Neural progenitor cell (in vitro differentiated cells): ENCODE results near the gene LASP1. TPM values are rescaled to one million over a fixed set of nuclear protein-coding genes. Genes with fewer than 3 reads are reported as not detected.

ENCODE experiments used
- DNase-seq: peaks from one replicate; pipeline ENCODE4 v3.0.0-alpha.2; 2016; ENCODE audit warnings: low spot score
- H2AFZ ChIP-seq: fragments of 200-600 bp; sonication (generic); replicated peaks from 2 replicates; pipeline ENCODE4 v1.6.1; 2016; ENCODE audit warnings: antibody characterized with exemption
- H3F3A ChIP-seq: fragments of 200-600 bp; sonication (generic); 2 replicates; pipeline ENCODE4 v1.6.1; 2016; ENCODE audit warnings: antibody characterized with exemption, low read depth
- H3K27ac ChIP-seq: fragments of 200-600 bp; sonication (generic); 2 replicates; pipeline ENCODE4 v1.5.1; 2016; ENCODE audit warnings: mild to moderate bottlenecking
- H3K27me3 ChIP-seq: fragments of 200-600 bp; sonication (generic); 2 replicates; pipeline ENCODE4 v1.6.1; 2016; ENCODE audit warnings: mild to moderate bottlenecking, moderate library complexity
- H3K36me3 ChIP-seq: fragments of 200-600 bp; sonication (generic); 2 replicates; pipeline ENCODE4 v1.5.1; 2016
- H3K4me1 ChIP-seq: fragments of 200-600 bp; sonication (generic); 2 replicates; pipeline ENCODE4 v1.6.1; 2016; ENCODE audit warnings: mixed run types
- H3K4me2 ChIP-seq: fragments of 200-600 bp; sonication (generic); 2 replicates; pipeline ENCODE4 v1.6.1; 2016
- H3K4me3 ChIP-seq: fragments of 200-600 bp; sonication (generic); 2 replicates; pipeline ENCODE4 v1.5.1; 2016
- H3K79me2 ChIP-seq: fragments of 200-600 bp; sonication (generic); 2 replicates; pipeline ENCODE4 v1.6.1; 2016; ENCODE audit warnings: low read depth
- H3K9ac ChIP-seq: fragments of 200-600 bp; sonication (generic); 2 replicates; pipeline ENCODE4 v1.6.1; 2016
- H3K9me3 ChIP-seq: fragments of 200-600 bp; sonication (generic); 2 replicates; pipeline ENCODE4 v1.5.1; 2016; ENCODE audit warnings: low read depth
- H4K20me1 ChIP-seq: fragments of 200-600 bp; sonication (generic); 2 replicates; pipeline ENCODE4 v1.6.1; 2016; ENCODE audit warnings: low read depth
- H3K27ac Mint-ChIP-seq: 3 replicates; pipeline ENCODE4 v1.8.0; 2021; ENCODE audit warnings: mixed read lengths
- H3K27me3 Mint-ChIP-seq: 2 replicates; pipeline ENCODE4 v1.8.0; 2022; ENCODE audit warnings: low read depth, mild to moderate bottlenecking, inconsistent platforms, moderate library complexity, mixed read lengths; ENCODE audit not compliant: insufficient read depth
- H3K36me3 Mint-ChIP-seq: 3 replicates; pipeline ENCODE4 v1.8.0; 2021; ENCODE audit warnings: mixed read lengths
- H3K4me1 Mint-ChIP-seq: 3 replicates; pipeline ENCODE4 v1.8.0; 2021; ENCODE audit warnings: mixed read lengths
- H3K4me3 Mint-ChIP-seq: 3 replicates; pipeline ENCODE4 v1.8.0; 2021; ENCODE audit warnings: mild to moderate bottlenecking, moderate library complexity, mixed read lengths
- H3K9me3 Mint-ChIP-seq: 3 replicates; pipeline ENCODE4 v1.8.0; 2020; ENCODE audit warnings: mixed read lengths
- EZH2 ChIP-seq: fragments of 200-600 bp; sonication (generic); IDR thresholded peaks from 2 replicates; pipeline ENCODE4 v1.6.1; 2017; ENCODE audit warnings: antibody characterized with exemption, mild to moderate bottlenecking, moderate library complexity
- EZH2phosphoT487 ChIP-seq: fragments of 200-600 bp; sonication (generic); IDR thresholded peaks from 2 replicates; pipeline ENCODE4 v1.6.1; 2017; ENCODE audit warnings: antibody characterized with exemption
- total RNA-seq: library from RNA; depleted of rRNA; stranded (reverse); fragments of >200 nt; gene quantifications from 2 replicates; pipeline ENCODE4 v1.2.3, GENCODE V29; 2015; ENCODE audit warnings: low replicate concordance
- TF ChIP-seq, protein P1 (sequence below): fragments of 200-600 bp; sonication (generic); IDR thresholded peaks from 2 replicates; pipeline ENCODE4 v1.5.1; 2017; ENCODE audit warnings: antibody characterized with exemption, mild to moderate bottlenecking

Gene LASP1
- total RNA-seq = 45.2 and 85.1 TPM in 2 replicates

- H3F3A ChIP-seq = peaks cover 24% of the 10 kb centered on the region
- peak within 1 kb of the TSS; percentile 67 for H3K27ac ChIP-seq
- H2AFZ ChIP-seq = peak within 1 kb of the TSS; percentile 92
- Mint-ChIP-seq H3K9me3 (peaks cover 10% of the 10 kb centered on the region), H3K27ac (peak within 1 kb of the TSS; percentile 98), H3K27me3 (peaks cover 32% of the 10 kb centered on the region), H3K4me1 (peaks cover 47% of the 10 kb centered on the region), H3K4me3 (peak within 1 kb of the TSS; percentile 97), H3K36me3 (peaks cover 5% of the 10 kb centered on the region)
- H3K36me3 ChIP-seq = no peaks in the 10 kb centered on the region
- peak; percentile 94 for DNase-seq
- peaks cover 9% of the 10 kb centered on the region for H3K4me1 ChIP-seq
- no peak for TF ChIP-seq EZH2
- H3K9me3 ChIP-seq = no peaks in the 10 kb centered on the region
- H3K4me2 ChIP-seq = peak within 1 kb of the TSS; percentile 87
- peaks cover 12% of the 10 kb centered on the region for H3K27me3 ChIP-seq
- peaks cover 45% of the 10 kb centered on the region for H3K79me2 ChIP-seq
- peaks cover 23% of the 10 kb centered on the region for H4K20me1 ChIP-seq
- peak within 1 kb of the TSS; percentile 93 for H3K4me3 ChIP-seq
- peak within 1 kb of the TSS; percentile 76 for H3K9ac ChIP-seq
These were observed at the start of gene LASP1 for GRCh38 chr17:38869526-38870258. Gene LASP1 (plus strand): TSS chr17:38870058. CDS start chr17:38870190, 132 bp downstream.

DNA sequence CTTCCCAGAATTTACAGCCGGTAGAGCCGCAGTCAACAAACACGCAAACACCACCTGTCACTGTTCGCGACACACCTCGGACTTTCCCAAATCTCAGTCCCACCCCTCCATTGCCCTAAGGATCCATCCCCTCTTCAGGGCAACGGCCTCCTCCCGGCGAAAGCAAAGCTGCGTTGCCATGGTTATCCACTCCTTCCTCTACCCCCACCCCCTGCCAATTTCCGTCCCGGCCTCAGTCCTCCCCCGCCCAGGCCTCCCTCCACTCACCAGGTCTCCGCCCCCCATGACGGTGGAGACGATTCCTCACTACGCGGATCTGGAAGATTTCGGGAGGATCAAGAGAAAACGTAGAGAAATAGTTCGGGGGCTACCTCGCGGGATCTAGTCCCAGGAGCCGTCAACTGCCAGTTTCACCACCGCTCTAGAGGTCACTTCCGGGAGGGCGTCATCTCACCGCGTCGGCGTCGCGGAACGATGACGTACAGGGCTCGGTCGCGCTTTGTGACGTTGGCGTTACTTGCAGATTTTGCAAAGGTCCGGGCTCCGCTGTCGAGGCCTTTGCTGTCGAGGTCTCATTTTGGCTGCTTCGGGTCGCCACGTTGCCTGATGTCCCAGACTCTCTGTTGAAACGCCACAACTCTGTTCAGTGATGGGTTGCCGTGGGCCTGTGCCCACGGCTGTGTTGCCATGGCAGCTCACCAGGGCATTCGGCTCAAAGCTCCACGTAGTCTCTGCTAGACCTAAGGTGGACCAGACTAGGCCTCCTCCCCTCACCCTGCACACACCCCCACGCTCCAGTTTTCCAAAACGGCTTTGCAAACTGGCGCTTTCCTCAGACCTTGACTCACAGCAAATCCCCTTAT lies 44.7 kb upstream of the LASP1 start, which contains the start of gene CWC25:
Gene CWC25, minus strand, starts transcription at position 423 of the 863 bp plus-strand sequence. Its CDS starts 138 bp downstream, at position 285.
- Histone ChIP-seq H3K4me2 (peak within 1 kb of the TSS; percentile 98), H3K9me3 (no peaks in the 10 kb centered on the region), H3K27me3 (no peaks in the 10 kb centered on the region), H3K9ac (peak within 1 kb of the TSS; percentile 94), H3K4me1 (peaks cover 6% of the 10 kb centered on the region), H2AFZ (peak within 1 kb of the TSS; percentile 90), H3F3A (peaks cover 15% of the 10 kb centered on the region), H3K27ac (peak within 1 kb of the TSS; percentile 97), H3K79me2 (peaks cover 31% of the 10 kb centered on the region), H3K4me3 (peak within 1 kb of the TSS; percentile 96), H4K20me1 (peaks cover 12% of the 10 kb centered on the region), H3K36me3 (no peaks in the 10 kb centered on the region)
- peak; percentile 96 for DNase-seq
- H3K4me3 Mint-ChIP-seq = peak within 1 kb of the TSS; percentile 98
- TF ChIP-seq EZH2phosphoT487 (no peak), EZH2 (no peak)
- TF ChIP-seq, protein P1, sequence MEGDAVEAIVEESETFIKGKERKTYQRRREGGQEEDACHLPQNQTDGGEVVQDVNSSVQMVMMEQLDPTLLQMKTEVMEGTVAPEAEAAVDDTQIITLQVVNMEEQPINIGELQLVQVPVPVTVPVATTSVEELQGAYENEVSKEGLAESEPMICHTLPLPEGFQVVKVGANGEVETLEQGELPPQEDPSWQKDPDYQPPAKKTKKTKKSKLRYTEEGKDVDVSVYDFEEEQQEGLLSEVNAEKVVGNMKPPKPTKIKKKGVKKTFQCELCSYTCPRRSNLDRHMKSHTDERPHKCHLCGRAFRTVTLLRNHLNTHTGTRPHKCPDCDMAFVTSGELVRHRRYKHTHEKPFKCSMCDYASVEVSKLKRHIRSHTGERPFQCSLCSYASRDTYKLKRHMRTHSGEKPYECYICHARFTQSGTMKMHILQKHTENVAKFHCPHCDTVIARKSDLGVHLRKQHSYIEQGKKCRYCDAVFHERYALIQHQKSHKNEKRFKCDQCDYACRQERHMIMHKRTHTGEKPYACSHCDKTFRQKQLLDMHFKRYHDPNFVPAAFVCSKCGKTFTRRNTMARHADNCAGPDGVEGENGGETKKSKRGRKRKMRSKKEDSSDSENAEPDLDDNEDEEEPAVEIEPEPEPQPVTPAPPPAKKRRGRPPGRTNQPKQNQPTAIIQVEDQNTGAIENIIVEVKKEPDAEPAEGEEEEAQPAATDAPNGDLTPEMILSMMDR = no peak
- H3K27me3 Mint-ChIP-seq = peaks cover 16% of the 10 kb centered on the region
- H3K27ac Mint-ChIP-seq = peak within 1 kb of the TSS; percentile 100
- H3K4me1 Mint-ChIP-seq = peaks cover 22% of the 10 kb centered on the region
- H3K9me3 Mint-ChIP-seq = no peaks in the 10 kb centered on the region
- H3K36me3 Mint-ChIP-seq = peaks cover 9% of the 10 kb centered on the region

- H3K9me3 Mint-ChIP-seq = no peaks in the 10 kb centered on the region
- Histone ChIP-seq H3K4me3 (peak overlapping the region; percentile 96), H2AFZ (peak overlapping the region; percentile 90), H3K9me3 (no peaks in the 10 kb centered on the region), H3K36me3 (no peaks in the 10 kb centered on the region), H3K27me3 (no peaks in the 10 kb centered on the region), H4K20me1 (peaks cover 12% of the 10 kb centered on the region), H3K4me2 (peak overlapping the region; percentile 98), H3K4me1 (peaks cover 6% of the 10 kb centered on the region), H3F3A (peaks cover 15% of the 10 kb centered on the region), H3K9ac (peak overlapping the region; percentile 94), H3K27ac (peak overlapping the region; percentile 97), H3K79me2 (peaks cover 31% of the 10 kb centered on the region)
- DNase-seq = no peak
- H3K27me3 Mint-ChIP-seq = peaks cover 19% of the 10 kb centered on the region
- peak overlapping the region; percentile 100 for H3K27ac Mint-ChIP-seq
- H3K4me1 Mint-ChIP-seq = peaks cover 22% of the 10 kb centered on the region
- peak overlapping the region; percentile 98 for H3K4me3 Mint-ChIP-seq
- H3K36me3 Mint-ChIP-seq = peaks cover 3% of the 10 kb centered on the region
- TF ChIP-seq, protein P1 = no peak
- TF ChIP-seq EZH2 = no peak
- no peak for TF ChIP-seq EZH2phosphoT487
These were observed 44.1 kb upstream of the LASP1 start for GRCh38 chr17:38825762-38826247.
